Activated naive CD4-positive, alpha-beta T cell treated with anti-CD3 and anti-CD28 coated beads, Interleukin-2, amount 50 U/mL, for 16 hours (primary cell): ENCODE data around the gene CD46.

Experiments used
- DNase-seq: peaks from one replicate; pipeline ENCODE4 v3.0.0-alpha.2; 2020

The CD46 gene

GRCh38 chr1:207832796-207833195 is 80.9 kb downstream of the CD46 start:
- no peak for DNase-seq

DNA sequence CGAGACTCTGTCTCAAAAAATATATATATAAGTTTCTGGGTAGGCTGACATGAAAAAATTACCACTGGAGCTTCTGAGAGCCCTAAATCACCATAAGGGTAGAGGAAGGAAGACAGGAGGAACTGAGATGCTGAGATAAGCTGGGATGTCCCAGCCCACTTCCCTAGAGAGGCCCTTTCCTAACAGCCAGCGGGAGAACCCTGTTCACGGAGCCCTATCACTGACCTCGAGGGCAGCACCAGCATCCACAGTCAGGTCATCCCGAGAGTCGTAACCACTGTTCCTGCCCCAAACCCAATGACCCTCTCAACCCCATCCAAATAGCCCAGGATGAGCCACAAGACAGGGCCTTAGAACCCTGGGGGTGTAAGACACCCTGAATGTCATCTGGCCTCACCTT is 81.5 kb downstream of the CD46 start:
- no peak for DNase-seq

- no peak for DNase-seq
Observed at GRCh38 chr1:207833956-207834660, 82.3 kb downstream of the CD46 start.

GRCh38 chr1:207835958-207836357 is 84.1 kb downstream of the CD46 start:
- no peak for DNase-seq

- no peak for DNase-seq
Observed at GRCh38 chr1:207836591-207837347, 84.9 kb downstream of the CD46 start.

- no peak for DNase-seq
Observed at GRCh38 chr1:207837673-207838072, 85.8 kb downstream of the CD46 start.

GRCh38 chr1:207838156-207839082 is 86.6 kb downstream of the CD46 start:
- no peak for DNase-seq

GRCh38 chr1:207839083-207839413 is 87.2 kb downstream of the CD46 start:
- DNase-seq: no peak

DNA sequence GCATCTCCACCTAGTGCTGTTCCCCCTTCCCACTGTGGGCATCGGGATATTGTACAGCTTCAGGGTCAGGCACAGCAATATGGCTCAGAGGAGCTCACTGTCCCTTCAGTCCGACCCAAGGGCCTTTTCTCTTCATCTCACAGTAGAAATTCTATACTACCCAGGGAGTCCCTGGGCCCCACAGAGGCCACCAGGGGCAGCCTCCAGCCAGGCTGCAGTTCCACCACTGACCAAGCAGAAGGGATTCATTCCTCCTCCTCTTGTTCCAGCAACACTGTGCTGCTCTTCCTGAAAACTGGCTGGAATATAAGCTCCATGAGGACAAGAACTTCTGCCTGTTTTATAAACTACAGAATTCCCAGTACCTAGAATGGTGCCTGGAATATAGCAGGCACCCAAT is 88.5 kb downstream of the CD46 start:
- DNase-seq: no peak

GRCh38 chr1:207841293-207841692 is 89.4 kb downstream of the CD46 start:
- no peak for DNase-seq

GRCh38 chr1:207841901-207842300 is 90.0 kb downstream of the CD46 start:
- no peak for DNase-seq

GRCh38 chr1:207842506-207842905 is 90.7 kb downstream of the CD46 start:
- no peak for DNase-seq

DNA sequence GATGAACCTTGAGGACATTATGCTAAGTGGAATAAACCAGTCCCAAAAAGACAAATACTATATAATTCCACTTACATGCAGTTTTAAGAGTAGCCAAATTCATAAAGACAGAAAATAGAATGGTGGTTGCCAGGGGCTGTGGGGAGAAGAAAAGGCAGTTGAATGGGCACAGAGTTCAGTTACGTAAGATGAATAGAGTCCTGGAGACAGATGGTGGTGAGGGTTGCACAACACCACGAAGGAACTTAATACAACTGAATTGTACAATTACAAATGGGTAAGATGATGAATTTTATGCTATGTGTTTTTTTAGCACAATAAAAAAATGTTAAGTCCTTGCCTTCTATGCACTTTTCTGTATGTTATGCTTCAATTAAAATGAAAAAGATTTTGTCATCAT is 92.5 kb downstream of the CD46 start:
- DNase-seq: no peak
